Stimulated activated CD8-positive, alpha-beta memory T cell treated with anti-CD3 and anti-CD28 coated beads, Interleukin-15, amount 100 ng/mL, for 24 hours (primary cell): ENCODE results near the gene MARCHF9.
"Not testable (repeated sequence)": the region's sequence is repeated elsewhere in the genome, so short reads cannot be mapped to it uniquely, and the experiment has no call there.

Source experiments
- DNase-seq: peaks from one replicate; pipeline ENCODE4 v3.0.0-alpha.2; 2020; ENCODE audit warnings: low read depth

MARCHF9 gene, protein sequence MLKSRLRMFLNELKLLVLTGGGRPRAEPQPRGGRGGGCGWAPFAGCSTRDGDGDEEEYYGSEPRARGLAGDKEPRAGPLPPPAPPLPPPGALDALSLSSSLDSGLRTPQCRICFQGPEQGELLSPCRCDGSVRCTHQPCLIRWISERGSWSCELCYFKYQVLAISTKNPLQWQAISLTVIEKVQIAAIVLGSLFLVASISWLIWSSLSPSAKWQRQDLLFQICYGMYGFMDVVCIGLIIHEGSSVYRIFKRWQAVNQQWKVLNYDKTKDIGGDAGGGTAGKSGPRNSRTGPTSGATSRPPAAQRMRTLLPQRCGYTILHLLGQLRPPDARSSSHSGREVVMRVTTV

DNA sequence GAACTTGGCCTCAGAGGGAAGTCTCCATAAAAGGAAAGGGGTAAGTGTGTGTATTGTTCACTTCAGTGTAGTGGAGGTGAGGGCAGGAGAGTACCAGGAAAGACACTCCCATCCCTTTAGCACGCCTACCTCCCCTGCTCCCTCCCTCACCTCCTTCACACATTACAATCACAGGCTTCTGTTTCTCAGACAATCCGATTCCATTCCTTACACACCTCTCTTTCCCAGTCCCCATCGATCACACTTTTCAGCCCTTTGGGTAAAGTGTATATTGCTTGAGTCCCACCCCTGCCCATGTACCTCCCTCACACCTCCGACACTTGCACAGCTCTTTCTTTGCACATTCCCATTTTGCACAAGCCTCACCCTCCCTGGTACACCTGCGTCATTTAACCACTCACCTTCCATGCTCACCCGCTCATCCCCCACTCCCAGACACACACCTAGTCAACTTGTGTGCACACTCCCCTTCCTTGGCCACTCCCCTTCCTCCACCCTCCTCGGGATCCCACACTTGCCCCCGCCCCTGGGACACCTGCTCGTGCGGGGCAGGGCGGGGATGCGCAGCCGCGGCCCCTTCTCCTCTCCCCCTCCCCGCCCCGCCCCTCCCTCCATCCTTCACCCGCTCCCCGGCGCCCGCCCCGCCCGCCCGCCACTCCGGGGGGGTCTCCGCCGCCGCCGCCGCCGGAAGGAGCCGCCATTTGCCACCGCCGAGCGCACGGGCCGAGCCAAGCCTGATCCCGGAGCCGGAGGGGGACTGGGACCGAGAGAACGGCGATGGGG is at the start of gene MARCHF9:
TSS of gene MARCHF9 (plus strand) at position 693 of the 783 bp plus-strand sequence. CDS start 426 bp downstream, outside the sequence.
- no peak for DNase-seq

DNA sequence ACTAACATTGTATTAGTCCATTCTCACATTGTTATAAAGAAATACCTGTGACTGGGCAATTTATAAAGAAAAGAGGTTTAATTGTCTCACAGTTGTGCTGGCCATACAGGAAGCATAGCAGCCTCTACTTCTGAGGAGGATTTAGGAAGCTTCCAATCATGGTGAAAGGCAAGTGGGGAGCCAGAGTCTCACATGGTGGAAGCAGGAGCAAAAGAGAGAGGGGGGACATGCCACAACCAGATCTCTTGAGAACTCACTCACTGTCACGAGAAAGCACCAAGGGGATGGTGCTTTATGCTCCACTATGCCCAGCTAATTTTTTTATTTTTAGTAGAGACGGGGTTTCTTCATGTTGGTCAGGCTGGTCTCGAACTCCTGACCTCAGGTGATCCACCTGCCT is 47.7 kb upstream of the MARCHF9 start:
- no peak for DNase-seq

DNA sequence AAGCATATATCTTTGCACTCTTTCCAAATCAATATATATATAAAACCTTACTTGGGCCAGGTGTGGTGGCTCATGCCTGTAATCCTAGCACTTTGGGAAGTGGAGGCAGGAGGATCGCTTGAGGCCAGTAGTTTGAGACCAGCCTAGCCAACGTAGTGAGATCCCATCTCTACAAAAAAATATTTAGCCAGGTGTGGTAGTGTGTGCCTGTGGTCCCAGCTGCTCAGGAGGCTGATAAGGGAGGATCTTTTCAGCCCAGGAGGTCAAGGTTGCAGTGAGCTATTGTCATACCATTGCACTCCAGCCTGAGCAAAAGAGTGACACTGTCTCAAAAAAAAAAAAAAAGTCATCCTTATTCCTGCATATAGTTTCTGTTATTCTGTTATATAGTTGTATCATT is 46.6 kb upstream of the MARCHF9 start:
- DNase-seq: no peak

DNA sequence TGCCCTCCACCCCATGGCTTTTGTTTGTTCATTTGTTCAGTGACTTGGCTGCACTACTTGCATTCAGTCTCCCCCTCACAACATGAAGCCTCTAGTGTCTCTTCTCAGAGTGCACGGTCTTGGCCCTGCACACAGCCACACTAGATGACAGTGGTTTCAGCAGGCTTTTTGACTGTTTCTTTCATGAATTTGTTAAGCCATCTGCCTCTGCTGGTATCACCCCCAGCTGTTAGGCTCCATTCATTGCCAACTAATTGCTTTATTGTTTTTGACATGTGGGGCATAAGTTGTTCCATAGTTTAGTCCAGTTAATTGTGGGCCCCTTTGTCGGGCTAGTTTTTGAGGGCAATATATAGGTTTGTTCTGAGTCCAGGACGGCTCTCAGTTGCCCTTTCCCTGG is 42.2 kb upstream of the MARCHF9 start:
- DNase-seq: no peak

DNA sequence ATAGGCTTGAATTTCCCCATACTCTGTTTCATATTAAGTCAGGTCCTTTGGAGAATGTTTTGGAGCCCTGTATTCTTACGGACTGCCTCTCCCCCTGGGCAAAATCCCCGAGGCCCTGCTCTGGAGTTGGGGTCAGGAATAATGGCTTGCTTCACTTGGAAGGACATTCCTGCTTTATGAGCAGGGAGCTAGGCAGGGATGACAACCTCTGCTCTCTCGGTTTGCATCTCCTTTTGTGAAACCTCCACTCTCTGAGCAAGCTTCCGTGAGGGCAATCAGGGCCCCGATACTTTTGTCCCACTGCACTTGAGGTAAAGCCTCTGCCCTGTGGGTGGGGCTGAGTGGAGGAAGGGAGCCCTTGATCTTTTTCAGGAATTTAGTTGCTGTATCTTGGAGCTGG is 41.7 kb upstream of the MARCHF9 start:
- DNase-seq: no peak

DNA sequence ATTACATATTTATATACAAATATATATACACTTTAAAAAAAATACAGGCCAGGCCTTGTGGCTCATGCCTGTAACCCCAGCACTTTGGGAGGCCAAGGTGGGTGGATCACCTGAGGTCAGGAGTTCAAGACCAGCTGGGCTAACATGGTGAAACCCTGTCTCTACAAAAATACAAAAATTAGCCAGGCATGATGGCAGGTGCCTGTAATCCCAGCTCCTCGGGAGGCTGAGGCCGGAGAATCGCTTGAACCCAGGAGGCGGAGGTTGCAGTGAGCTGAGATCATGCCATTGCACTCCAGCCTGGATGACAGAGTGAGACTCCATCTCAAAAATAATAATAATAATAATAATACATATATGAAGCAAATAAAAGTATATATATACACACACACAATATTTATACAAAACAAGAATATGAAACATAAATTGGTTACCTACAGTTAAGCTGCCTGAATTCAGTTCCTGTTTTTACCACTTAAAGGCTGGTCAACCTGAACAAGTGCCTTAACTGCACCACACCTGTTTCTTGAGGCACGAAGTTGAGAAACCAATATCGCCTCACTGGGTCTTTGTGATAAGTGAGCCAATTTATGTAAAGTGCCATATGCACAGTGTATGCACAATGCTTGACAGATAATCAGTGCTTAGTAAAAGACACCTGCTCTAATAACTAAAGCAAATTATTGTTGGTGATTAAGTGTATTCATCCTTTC is 39.7 kb upstream of the MARCHF9 start:
- not testable (repeated sequence) for DNase-seq

DNA sequence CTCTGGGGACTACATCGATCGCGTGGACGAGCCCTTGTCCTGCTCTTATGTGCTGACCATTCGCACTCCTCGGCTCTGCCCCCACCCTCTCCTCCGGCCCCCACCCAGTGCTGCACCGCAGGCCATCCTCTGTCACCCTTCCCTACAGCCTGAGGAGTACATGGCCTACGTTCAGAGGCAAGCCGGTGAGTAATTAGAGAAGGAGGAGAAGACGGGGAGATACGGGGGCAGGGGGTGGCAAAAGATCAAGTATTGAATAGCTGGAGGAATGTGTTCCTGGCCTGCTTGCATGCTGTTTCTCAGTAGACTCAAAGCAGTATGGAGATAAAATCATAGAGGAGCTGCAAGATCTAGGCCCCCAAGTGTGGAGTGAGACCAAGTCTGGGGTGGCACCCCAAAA is 39.1 kb upstream of the MARCHF9 start:
- no peak for DNase-seq

DNA sequence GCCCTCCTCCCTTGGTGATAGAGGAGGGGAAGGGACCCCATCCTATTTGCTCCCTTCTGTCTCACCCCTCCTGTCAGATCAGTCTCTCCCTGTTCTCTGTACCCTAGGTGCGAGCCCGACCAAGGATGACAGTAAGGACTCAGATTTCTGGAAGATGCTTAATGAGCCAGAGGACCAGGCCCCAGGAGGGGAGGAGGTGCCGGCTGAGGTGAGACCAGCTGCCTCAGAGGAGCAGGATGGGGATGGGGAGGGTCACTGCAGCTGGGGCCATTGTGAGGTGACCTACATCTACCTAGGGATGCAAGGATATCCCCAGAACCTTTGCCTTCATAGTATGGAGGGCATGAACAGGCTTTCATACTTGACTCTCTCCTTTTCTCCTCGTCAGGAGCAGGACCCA is 38.6 kb upstream of the MARCHF9 start:
- no peak for DNase-seq

DNA sequence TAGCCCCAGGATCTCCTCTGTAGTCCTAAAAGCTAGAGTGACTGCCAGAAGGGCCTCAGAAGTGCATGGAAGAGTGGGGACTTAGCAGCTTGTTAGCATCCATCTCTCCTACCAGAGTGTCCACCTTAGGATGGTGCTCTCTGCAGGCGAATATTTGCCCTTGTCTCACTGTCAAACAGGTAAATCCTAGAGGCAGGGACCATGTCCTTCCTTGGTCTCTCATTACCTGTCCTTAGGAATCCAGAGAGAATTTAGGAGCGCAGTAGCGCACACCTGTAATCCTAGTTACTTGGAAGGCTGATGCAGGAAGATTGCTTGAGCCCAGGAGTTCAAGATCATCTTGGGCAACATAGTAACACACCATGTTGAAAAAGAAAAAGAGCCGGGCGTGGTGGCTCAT is 37.8 kb upstream of the MARCHF9 start:
- DNase-seq: no peak

DNA sequence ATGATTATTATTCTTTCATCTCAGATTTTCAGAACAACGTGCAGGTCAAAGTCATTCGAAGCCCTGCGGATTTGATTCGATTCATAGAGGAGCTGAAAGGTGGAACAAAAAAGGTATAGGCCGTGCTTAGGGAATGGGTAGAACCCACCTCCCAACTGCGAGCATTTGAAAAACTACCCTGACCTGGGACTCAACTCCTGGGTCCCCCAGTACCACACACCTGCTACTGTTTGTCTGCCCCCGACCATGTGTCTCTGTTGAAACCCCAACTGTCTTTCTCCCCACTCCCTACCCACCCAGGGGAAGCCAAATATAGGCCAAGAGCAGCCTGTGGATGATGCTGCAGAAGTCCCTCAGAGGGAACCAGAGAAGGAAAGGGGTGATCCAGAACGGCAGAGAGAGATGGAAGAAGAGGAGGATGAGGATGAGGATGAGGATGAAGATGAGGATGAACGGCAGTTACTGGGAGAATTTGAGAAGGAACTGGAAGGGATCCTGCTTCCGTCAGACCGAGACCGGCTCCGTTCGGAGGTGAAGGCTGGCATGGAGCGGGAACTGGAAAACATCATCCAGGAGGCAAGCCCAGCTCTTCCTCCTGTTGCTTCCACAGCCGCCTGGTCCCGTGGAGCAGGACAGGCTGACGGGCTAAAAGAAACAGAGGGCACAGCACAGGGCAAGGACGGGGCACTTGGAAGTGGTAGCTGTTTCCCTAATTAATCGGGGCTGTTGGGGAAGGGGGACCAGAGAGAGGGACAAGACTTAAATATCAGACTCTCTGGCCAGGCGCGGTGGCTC is 36.9 kb upstream of the MARCHF9 start:
- no peak for DNase-seq

DNA sequence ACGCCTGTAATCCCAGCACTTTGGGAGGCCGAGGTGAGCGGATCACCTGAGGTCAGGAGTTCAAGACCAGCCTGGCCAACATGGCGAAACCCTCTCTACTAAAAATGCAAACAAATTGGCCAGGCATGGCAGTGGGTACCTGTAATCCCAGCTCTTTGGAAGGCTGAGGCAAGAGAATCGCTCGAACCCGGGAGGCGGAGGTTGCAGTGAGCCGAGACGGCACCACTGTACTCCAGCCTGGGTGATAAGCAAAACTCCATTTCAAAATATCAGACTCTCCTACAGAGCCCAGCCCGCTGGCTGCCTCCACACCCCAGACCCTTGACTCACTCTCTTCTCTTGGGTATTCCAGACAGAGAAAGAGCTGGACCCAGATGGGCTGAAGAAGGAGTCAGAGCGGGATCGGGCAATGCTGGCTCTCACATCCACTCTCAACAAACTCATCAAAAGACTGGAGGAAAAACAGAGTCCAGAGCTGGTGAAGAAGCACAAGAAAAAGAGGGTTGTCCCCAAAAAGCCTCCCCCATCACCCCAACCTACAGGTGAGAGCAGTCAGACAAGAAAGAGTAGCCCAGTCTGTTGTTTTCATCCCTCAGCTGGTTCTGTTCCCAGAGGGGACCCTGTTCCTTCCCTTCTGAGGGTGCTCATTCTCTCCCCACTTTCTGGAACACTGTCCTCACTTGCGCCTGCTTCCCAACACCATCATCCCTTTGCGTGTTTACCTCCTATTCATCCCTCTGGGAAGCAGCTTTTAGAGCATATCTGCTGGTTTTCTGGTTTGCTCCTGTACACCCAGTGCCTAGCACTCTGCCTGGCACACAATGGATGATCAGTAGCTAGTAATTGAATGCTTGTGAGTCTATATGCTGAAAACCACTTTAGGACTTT is 36.0 kb upstream of the MARCHF9 start:
- DNase-seq: no peak

DNA sequence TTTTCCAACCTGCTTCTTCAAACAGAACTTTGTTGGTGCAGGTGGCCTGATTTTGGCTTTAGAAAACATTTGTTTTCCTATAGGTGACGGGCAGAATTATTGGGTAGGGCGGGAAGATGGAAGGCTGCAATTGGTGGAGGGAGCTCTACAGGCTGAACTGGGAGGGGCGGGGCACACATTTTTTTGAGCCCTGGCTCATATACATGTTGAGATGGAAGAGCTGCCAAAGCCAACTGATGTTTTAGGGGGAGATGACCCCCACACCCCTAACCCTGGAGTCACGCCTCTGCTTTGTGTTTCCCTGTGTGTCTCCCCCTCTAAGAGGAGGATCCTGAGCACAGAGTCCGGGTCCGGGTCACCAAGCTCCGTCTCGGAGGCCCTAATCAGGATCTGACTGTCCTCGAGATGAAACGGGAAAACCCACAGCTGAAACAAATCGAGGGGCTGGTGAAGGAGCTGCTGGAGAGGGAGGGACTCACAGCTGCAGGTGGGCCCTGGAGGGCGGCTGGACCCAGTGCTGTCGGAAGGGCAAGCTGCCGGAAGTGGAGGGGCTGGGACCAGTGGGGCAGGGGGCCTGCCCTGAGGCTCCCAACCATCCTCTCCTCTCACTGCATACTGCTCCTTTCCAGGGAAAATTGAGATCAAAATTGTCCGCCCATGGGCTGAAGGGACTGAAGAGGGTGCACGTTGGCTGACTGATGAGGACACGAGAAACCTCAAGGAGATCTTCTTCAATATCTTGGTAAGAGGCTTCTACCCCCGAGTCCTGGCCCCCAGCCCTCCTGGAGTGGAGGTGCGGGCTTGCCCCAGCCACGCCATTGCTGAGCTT is 34.9 kb upstream of the MARCHF9 start:
- DNase-seq: no peak

DNA sequence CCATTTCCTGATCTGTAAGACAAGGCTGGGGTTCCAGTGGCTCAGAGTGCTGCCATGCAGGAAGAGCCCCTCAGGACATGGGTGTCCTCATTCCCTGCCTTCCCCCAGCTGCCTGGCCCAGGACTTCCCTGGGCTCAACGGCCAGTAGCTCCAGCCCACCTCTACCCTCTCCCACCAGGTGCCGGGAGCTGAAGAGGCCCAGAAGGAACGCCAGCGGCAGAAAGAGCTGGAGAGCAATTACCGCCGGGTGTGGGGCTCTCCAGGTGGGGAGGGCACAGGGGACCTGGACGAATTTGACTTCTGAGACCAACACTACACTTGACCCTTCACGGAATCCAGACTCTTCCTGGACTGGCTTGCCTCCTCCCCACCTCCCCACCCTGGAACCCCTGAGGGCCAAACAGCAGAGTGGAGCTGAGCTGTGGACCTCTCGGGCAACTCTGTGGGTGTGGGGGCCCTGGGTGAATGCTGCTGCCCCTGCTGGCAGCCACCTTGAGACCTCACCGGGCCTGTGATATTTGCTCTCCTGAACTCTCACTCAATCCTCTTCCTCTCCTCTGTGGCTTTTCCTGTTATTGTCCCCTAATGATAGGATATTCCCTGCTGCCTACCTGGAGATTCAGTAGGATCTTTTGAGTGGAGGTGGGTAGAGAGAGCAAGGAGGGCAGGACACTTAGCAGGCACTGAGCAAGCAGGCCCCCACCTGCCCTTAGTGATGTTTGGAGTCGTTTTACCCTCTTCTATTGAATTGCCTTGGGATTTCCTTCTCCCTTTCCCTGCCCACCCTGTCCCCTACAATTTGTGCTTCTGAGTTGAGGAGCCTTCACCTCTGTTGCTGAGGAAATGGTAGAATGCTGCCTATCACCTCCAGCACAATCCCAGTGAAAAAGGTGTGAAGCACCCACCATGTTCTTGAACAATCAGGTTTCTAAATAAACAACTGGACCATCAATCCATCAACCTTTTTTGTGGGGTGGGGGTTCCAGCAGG is 34.0 kb upstream of the MARCHF9 start:
- DNase-seq: no peak

DNA sequence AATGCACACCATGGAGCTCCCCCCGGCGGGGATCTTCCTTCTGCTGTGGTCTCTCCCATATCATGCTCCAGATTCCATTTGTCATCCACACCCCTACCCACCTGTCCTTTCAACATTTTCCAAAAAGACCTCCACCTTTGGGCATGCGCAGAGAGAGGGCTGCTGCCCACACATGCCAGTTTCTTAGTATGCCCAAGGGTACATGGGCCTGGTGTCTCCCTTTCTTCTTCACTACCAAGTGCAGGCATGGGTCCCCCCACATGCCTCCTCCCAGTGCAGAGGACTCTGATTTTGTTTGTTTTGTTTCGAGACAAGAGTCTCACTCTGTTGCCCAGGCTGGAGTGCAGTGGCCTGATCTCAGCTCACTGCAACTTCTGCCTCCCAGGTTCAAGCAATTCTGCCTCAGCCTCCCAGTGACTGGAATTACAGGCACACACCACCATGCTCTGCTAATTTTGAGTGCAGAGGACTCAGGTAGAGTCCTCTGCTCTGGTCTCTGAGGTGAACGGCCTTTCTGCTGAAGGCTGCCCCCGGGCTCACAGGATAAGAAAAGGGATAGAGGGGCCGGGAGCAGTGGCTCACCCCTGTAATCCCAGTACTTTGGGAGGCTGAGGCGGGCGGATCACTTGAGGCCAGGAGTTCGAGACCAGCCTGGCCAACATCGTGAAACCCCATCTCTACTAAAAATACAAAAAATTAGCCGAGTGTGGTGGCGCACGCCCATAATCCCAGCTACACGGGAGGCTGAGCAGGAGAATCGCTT is 32.9 kb upstream of the MARCHF9 start:
- DNase-seq: not testable (repeated sequence)

DNA sequence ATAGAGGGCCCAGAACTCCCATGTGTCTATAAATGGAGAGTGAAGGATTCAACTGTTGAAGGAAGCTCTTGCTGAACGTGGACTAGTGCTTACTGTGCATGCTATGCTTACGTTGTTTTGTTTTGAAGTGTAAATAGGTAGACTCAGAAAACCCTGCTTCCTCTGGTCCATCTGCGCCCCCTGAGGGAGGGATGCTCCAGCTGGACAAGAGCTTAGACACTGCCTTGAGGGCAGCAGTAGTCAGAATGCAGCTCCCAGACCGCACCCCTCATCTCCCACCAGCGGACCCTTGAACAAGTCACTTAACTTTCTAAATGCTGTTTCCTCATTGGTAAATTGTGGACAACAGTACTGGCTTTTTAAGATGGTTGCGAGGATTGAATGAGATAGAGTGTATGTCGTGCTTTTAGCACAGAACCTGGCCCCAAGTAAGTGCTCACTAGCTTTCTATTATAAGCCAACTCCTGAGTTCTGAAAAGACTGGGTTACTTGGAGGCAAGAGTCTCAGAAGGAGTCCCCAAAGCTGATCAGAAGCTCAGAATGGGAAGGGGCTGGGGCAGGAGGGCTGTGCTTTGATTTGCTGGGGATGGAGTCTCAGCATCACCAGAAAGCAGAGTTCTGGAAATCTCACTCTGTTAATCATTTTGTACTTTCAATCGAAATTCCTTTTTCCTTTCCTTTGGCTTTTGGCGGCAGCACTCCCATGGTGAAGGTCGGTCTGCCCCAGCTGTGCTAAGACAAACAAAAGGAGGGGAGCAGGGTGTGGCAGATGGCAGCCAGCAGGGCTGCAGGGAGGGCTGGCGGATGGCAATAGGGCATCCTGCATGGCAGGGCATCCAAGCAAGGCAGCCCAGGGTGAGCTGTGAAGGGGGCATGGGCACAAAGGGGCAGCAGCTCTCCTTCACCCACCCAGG is 31.9 kb upstream of the MARCHF9 start:
- no peak for DNase-seq

DNA sequence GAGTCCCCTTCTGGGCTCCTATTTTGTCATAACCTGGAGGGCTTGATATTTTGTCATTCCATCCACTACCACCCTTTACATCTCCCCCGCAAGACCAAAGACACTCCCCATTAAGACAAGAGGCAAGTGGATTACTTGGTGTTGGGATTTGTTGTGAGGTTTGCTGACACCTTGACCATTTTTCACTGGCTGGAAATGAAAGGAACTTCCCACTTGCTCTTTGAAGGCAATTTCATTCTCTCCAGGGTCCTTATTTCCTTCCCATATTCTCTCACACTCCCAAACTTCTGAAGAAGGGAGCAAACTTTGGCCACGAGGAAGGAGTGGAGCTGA is 31.3 kb upstream of the MARCHF9 start:
- no peak for DNase-seq
